ENCODE results near the gene ATF6.

ATF6 gene

GRCh38 chr1:161773791-161774190 lies 7.7 kb downstream of the ATF6 start:
- H3K36me3 ChIP-seq (ENCODE audit: insufficient read depth, low read length) = no peaks in the 10 kb centered on the region
- H3K27me3 ChIP-seq (ENCODE audit: insufficient read depth, low read length) = no peaks in the 10 kb centered on the region
- H3K4me3 ChIP-seq (ENCODE audit: low read length) = no peak overlapping the region
- no peak overlapping the region for H2AFZ ChIP-seq (ENCODE audit: low read depth, low read length)
- no peaks in the 10 kb centered on the region for H3K4me1 ChIP-seq (ENCODE audit: insufficient read depth, low read length)
- no peaks in the 10 kb centered on the region for H3K9me3 ChIP-seq (ENCODE audit: low read length)

DNA sequence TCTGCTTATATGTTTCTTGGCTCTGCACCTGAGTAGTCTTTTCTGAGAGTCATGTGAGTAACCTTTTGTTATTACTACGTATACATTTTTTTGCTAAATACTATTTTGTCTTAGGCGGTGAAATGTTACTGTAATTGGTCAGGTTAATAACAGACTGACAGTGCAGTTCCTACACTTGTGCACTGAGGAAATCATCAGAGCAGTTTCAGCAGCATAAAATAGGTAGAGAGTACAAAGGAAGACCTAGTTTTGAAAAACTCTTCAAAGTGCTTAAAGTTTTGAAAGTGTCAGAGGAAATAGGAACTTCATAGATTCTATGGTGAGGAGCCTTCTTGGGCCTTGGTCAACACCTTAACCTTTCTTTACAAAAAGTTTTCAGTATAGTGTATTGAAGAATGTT lies 11.1 kb downstream of the ATF6 start:
- Histone ChIP-seq H3K36me3 (ENCODE audit: insufficient read depth, low read length) (peaks cover 6% of the 10 kb centered on the region), H2AFZ (ENCODE audit: low read depth, low read length) (no peak overlapping the region), H3K9me3 (ENCODE audit: low read length) (no peaks in the 10 kb centered on the region)

DNA sequence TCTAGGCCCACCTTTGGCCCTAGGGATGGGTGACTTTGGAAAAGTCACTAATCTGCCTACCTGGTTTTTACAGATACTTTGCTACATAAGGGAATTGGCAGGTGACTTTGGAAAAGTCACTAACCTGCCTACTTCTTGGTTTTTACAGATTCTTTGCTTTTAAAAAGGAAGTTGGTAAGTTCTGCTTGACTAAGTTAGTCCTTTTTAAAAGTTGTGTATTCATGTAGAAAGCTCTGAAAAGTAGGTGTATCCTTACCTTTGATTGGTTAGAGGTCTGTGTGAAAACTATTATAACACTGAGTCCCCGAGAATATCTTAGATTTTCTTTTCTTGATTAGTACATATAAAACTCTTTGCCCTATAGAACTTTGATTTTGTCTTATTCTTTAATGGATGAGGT lies 12.4 kb downstream of the ATF6 start:
- Histone ChIP-seq H3K27me3 (ENCODE audit: insufficient read depth, low read length) (no peaks in the 10 kb centered on the region), H2AFZ (ENCODE audit: low read depth, low read length) (no peak overlapping the region), H3K4me3 (ENCODE audit: low read length) (no peak overlapping the region), H3K9me3 (ENCODE audit: low read length) (no peaks in the 10 kb centered on the region), H3K4me1 (ENCODE audit: insufficient read depth, low read length) (no peaks in the 10 kb centered on the region), H3K36me3 (ENCODE audit: insufficient read depth, low read length) (peaks cover 6% of the 10 kb centered on the region)

More for the DNA sequence above, 11.1 kb downstream of the ATF6 start:
- H3K4me3 ChIP-seq (ENCODE audit: low read length) = no peak overlapping the region
- no peaks in the 10 kb centered on the region for H3K4me1 ChIP-seq (ENCODE audit: insufficient read depth, low read length)
- no peaks in the 10 kb centered on the region for H3K27me3 ChIP-seq (ENCODE audit: insufficient read depth, low read length)

DNA sequence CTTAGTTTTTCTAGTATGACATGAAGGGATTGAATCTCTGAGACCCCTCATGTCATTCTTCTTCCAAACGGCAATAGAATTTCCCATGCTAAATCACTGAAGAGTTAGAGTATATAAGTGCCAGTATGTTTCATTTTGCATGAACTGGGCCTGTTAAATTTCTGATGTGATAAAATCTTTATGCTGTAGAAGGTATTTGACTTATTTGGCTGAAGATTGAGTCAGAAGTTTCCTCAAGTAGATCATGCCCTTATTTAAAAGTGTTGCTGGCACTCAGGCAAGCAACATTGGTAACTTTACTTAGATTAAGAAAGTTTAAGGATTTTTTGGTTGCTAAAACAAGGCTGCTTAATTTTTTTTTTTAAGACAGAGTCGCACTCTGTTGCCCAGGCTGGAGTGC lies 13.3 kb downstream of the ATF6 start:
- H3K4me1 ChIP-seq (ENCODE audit: insufficient read depth, low read length) = no peaks in the 10 kb centered on the region
- H3K36me3 ChIP-seq (ENCODE audit: insufficient read depth, low read length) = peaks cover 10% of the 10 kb centered on the region
- no peak overlapping the region for H2AFZ ChIP-seq (ENCODE audit: low read depth, low read length)
- no peaks in the 10 kb centered on the region for H3K9me3 ChIP-seq (ENCODE audit: low read length)
- H3K4me3 ChIP-seq (ENCODE audit: low read length) = no peak overlapping the region
- H3K27me3 ChIP-seq (ENCODE audit: insufficient read depth, low read length) = no peaks in the 10 kb centered on the region

- H3K4me1 ChIP-seq (ENCODE audit: insufficient read depth, low read length) = no peaks in the 10 kb centered on the region
- H2AFZ ChIP-seq (ENCODE audit: low read depth, low read length) = no peak overlapping the region
- H3K9me3 ChIP-seq (ENCODE audit: low read length) = no peaks in the 10 kb centered on the region
- H3K36me3 ChIP-seq (ENCODE audit: insufficient read depth, low read length) = peaks cover 31% of the 10 kb centered on the region
- no peaks in the 10 kb centered on the region for H3K27me3 ChIP-seq (ENCODE audit: insufficient read depth, low read length)
- H3K4me3 ChIP-seq (ENCODE audit: low read length) = no peak overlapping the region
These were observed 15.9 kb downstream of the ATF6 start for GRCh38 chr1:161781995-161782394.

DNA sequence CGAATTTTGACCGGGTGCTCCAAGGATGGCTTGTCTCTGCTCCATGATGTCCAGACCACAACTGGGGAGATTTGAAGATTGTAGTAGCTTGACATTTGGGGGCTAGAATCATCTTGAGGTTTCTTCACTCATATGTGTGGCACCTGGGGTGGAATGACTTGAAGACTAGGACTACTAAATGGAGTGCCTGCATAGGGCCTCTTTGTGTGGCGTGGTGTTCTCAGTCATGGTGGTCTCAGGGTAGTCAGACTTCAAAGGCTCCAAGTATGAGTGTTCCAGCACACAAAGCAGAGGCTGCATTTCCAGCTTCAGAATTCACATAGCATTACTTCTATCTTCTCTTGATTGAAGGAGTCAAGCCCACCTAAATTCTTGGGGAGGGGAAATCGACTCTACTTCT lies 16.8 kb downstream of the ATF6 start:
- no peak overlapping the region for H2AFZ ChIP-seq (ENCODE audit: low read depth, low read length)
- H3K4me1 ChIP-seq (ENCODE audit: insufficient read depth, low read length) = no peaks in the 10 kb centered on the region
- no peaks in the 10 kb centered on the region for H3K27me3 ChIP-seq (ENCODE audit: insufficient read depth, low read length)
- no peak overlapping the region for H3K4me3 ChIP-seq (ENCODE audit: low read length)
- H3K9me3 ChIP-seq (ENCODE audit: low read length) = no peaks in the 10 kb centered on the region
- peaks cover 31% of the 10 kb centered on the region for H3K36me3 ChIP-seq (ENCODE audit: insufficient read depth, low read length)

GRCh38 chr1:161784968-161785367 lies 18.8 kb downstream of the ATF6 start:
- H2AFZ ChIP-seq (ENCODE audit: low read depth, low read length) = no peak overlapping the region
- no peaks in the 10 kb centered on the region for H3K27me3 ChIP-seq (ENCODE audit: insufficient read depth, low read length)
- H3K9me3 ChIP-seq (ENCODE audit: low read length) = no peaks in the 10 kb centered on the region
- H3K4me1 ChIP-seq (ENCODE audit: insufficient read depth, low read length) = no peaks in the 10 kb centered on the region
- no peak overlapping the region for H3K4me3 ChIP-seq (ENCODE audit: low read length)
- H3K36me3 ChIP-seq (ENCODE audit: insufficient read depth, low read length) = peaks cover 35% of the 10 kb centered on the region

- Histone ChIP-seq H2AFZ (ENCODE audit: low read depth, low read length) (no peak overlapping the region), H3K4me3 (ENCODE audit: low read length) (no peak overlapping the region), H3K4me1 (ENCODE audit: insufficient read depth, low read length) (no peaks in the 10 kb centered on the region), H3K9me3 (ENCODE audit: low read length) (no peaks in the 10 kb centered on the region), H3K36me3 (ENCODE audit: insufficient read depth, low read length) (peaks cover 42% of the 10 kb centered on the region), H3K27me3 (ENCODE audit: insufficient read depth, low read length) (no peaks in the 10 kb centered on the region)
These were observed 21.2 kb downstream of the ATF6 start for GRCh38 chr1:161787355-161787754.

- peaks cover 54% of the 10 kb centered on the region for H3K36me3 ChIP-seq (ENCODE audit: insufficient read depth, low read length)
These were observed 24.6 kb downstream of the ATF6 start for GRCh38 chr1:161790587-161791317.

DNA sequence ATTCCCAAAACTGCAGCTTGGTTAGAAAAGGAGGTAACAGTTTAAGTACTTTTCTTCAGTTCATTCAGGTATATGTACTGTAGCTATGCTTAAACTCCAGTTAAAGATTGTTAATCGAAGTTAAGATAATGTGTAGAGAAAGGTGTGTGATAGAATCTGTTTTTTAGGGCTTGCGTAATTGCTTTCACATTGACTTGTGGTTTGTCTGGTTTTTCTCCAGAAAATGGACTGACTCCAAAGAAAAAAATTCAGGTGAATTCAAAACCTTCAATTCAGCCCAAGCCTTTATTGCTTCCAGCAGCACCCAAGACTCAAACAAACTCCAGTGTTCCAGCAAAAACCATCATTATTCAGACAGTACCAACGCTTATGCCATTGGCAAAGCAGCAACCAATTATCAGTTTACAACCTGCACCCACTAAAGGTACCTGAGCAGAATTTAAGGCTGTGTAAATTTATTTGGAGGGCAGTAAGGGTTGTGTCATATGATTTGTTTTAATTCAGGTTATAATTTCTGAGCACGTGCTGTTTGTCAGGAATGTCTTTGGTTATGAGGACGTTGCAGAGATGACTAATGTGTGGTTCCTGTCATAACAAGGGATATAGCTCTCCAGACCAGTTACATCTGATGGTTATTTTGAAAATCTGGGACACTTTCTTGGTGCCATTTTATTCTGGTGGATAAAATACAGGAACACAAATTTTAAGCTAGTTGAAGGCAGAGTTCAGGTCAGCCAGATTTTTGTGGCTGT lies 26.0 kb downstream of the ATF6 start:
- no peak overlapping the region for H3K4me3 ChIP-seq (ENCODE audit: low read length)
- H3K36me3 ChIP-seq (ENCODE audit: insufficient read depth, low read length) = peaks cover 57% of the 10 kb centered on the region
- no peaks in the 10 kb centered on the region for H3K9me3 ChIP-seq (ENCODE audit: low read length)
- H3K4me1 ChIP-seq (ENCODE audit: insufficient read depth, low read length) = no peaks in the 10 kb centered on the region
- H2AFZ ChIP-seq (ENCODE audit: low read depth, low read length) = no peak overlapping the region
- no peaks in the 10 kb centered on the region for H3K27me3 ChIP-seq (ENCODE audit: insufficient read depth, low read length)

More at GRCh38 chr1:161790587-161791317, 24.6 kb downstream of the ATF6 start:
- Histone ChIP-seq H3K4me1 (ENCODE audit: insufficient read depth, low read length) (no peaks in the 10 kb centered on the region), H2AFZ (ENCODE audit: low read depth, low read length) (no peak overlapping the region), H3K4me3 (ENCODE audit: low read length) (no peak overlapping the region), H3K27me3 (ENCODE audit: insufficient read depth, low read length) (no peaks in the 10 kb centered on the region), H3K9me3 (ENCODE audit: low read length) (no peaks in the 10 kb centered on the region)

DNA sequence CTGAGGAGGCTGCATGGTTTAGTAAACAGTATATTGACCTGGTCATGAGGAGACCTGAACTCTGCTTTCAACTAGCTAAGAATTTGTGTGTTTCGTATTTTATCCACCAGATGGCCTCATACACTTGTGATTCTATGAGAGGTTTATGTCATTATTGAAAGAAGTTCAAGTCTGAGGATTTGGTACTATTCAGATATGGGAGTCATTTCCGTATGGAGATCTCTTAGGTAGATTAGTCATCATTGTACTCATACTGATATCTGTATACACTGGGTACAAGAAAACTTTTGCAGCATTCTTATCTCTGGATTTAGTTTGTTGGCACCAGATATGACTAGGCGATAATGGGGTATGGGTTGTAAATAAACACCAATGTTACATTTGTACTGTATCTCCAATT lies 26.6 kb downstream of the ATF6 start:
- Histone ChIP-seq H3K9me3 (ENCODE audit: low read length) (no peaks in the 10 kb centered on the region), H3K4me1 (ENCODE audit: insufficient read depth, low read length) (no peaks in the 10 kb centered on the region), H3K27me3 (ENCODE audit: insufficient read depth, low read length) (no peaks in the 10 kb centered on the region), H3K36me3 (ENCODE audit: insufficient read depth, low read length) (peaks cover 62% of the 10 kb centered on the region), H3K4me3 (ENCODE audit: low read length) (no peak overlapping the region), H2AFZ (ENCODE audit: low read depth, low read length) (no peak overlapping the region)

- no peak overlapping the region for H2AFZ ChIP-seq (ENCODE audit: low read depth, low read length)
- H3K4me3 ChIP-seq (ENCODE audit: low read length) = no peak overlapping the region
- no peaks in the 10 kb centered on the region for H3K4me1 ChIP-seq (ENCODE audit: insufficient read depth, low read length)
- no peaks in the 10 kb centered on the region for H3K27me3 ChIP-seq (ENCODE audit: insufficient read depth, low read length)
- H3K9me3 ChIP-seq (ENCODE audit: low read length) = no peaks in the 10 kb centered on the region
- peaks cover 46% of the 10 kb centered on the region for H3K36me3 ChIP-seq (ENCODE audit: insufficient read depth, low read length)
These were observed 33.7 kb downstream of the ATF6 start for GRCh38 chr1:161799792-161800191.

DNA sequence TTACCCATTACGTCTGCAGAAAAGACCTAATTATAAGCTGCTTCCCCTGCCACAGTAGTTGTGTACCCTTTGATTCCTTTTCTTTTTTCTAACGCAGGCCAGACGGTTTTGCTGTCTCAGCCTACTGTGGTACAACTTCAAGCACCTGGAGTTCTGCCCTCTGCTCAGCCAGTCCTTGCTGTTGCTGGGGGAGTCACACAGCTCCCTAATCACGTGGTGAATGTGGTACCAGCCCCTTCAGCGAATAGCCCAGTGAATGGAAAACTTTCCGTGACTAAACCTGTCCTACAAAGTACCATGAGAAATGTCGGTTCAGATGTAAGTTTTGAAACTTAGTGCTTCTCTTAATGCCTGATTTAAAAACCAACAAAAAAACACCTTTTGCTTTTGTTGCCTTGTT lies 35.8 kb downstream of the ATF6 start:
- Histone ChIP-seq H2AFZ (ENCODE audit: low read depth, low read length) (no peak overlapping the region), H3K4me3 (ENCODE audit: low read length) (no peak overlapping the region), H3K27me3 (ENCODE audit: insufficient read depth, low read length) (no peaks in the 10 kb centered on the region), H3K9me3 (ENCODE audit: low read length) (no peaks in the 10 kb centered on the region), H3K36me3 (ENCODE audit: insufficient read depth, low read length) (peaks cover 29% of the 10 kb centered on the region), H3K4me1 (ENCODE audit: insufficient read depth, low read length) (no peaks in the 10 kb centered on the region)
